GM19324 (cell line): ENCODE measurements around the gene FLNC.

Experiments used
- ATAC-seq: cut with Tn5 transposase; IDR thresholded peaks from one replicate; pipeline ENCODE4 v1.9.1; 2021; ENCODE audit warnings: mild to moderate bottlenecking, moderate library complexity; ENCODE audit not compliant: unreplicated experiment, low FRiP score

The FLNC gene, protein sequence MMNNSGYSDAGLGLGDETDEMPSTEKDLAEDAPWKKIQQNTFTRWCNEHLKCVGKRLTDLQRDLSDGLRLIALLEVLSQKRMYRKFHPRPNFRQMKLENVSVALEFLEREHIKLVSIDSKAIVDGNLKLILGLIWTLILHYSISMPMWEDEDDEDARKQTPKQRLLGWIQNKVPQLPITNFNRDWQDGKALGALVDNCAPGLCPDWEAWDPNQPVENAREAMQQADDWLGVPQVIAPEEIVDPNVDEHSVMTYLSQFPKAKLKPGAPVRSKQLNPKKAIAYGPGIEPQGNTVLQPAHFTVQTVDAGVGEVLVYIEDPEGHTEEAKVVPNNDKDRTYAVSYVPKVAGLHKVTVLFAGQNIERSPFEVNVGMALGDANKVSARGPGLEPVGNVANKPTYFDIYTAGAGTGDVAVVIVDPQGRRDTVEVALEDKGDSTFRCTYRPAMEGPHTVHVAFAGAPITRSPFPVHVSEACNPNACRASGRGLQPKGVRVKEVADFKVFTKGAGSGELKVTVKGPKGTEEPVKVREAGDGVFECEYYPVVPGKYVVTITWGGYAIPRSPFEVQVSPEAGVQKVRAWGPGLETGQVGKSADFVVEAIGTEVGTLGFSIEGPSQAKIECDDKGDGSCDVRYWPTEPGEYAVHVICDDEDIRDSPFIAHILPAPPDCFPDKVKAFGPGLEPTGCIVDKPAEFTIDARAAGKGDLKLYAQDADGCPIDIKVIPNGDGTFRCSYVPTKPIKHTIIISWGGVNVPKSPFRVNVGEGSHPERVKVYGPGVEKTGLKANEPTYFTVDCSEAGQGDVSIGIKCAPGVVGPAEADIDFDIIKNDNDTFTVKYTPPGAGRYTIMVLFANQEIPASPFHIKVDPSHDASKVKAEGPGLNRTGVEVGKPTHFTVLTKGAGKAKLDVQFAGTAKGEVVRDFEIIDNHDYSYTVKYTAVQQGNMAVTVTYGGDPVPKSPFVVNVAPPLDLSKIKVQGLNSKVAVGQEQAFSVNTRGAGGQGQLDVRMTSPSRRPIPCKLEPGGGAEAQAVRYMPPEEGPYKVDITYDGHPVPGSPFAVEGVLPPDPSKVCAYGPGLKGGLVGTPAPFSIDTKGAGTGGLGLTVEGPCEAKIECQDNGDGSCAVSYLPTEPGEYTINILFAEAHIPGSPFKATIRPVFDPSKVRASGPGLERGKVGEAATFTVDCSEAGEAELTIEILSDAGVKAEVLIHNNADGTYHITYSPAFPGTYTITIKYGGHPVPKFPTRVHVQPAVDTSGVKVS (N-terminal part only)

DNA sequence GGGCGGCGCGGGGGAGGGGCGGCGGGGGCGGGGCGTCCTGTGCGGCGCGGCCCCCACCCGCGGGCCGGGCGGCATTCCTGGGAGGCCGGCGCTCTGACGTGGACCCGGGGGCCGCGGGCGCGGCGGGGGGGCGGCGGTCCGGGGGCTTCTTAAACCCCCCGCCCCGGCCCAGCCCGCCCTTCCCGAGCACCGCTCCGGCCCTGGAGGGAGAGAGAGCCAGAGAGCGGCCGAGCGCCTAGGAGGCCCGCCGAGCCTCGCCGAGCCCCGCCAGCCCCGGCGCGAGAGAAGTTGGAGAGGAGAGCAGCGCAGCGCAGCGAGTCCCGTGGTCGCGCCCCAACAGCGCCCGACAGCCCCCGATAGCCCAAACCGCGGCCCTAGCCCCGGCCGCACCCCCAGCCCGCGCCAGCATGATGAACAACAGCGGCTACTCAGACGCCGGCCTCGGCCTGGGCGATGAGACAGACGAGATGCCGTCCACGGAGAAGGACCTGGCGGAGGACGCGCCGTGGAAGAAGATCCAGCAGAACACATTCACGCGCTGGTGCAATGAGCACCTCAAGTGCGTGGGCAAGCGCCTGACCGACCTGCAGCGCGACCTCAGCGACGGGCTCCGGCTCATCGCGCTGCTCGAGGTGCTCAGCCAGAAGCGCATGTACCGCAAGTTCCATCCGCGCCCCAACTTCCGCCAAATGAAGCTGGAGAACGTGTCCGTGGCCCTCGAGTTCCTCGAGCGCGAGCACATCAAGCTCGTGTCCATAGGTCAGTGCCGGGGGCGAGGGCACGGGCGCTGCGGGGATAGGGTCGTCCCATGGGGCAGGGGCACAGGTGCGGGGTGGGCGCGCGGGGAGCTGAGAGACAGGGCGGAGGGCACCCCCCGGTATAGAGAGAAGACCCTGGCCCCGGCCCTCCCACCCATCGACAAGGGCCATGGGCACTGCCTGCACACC is at the start of gene FLNC:
FLNC (plus strand) TSS at position 176 of the 947 bp plus-strand sequence; CDS start at position 408, 232 bp downstream.
- ATAC-seq, result no peak

DNA sequence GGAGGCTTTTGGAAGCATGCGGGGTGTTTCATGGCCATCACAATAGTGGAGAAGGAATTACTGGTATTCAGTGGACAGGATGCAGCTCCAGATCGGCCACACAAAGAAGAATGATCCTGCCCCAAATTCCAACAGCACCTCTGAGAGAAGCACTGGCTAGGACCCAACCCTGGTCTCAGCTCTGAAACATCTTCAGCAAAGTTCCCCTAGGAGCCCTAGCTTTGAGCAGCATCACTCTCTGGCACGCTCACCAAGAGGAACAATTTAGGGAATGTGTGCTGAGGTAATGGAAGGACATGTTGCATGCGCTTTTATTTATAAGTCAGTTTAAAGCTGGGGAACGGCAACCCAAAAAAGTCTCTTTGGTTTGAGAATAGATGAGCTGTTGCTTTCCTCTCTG is 49.1 kb upstream of the FLNC start:
- no peak for ATAC-seq

DNA sequence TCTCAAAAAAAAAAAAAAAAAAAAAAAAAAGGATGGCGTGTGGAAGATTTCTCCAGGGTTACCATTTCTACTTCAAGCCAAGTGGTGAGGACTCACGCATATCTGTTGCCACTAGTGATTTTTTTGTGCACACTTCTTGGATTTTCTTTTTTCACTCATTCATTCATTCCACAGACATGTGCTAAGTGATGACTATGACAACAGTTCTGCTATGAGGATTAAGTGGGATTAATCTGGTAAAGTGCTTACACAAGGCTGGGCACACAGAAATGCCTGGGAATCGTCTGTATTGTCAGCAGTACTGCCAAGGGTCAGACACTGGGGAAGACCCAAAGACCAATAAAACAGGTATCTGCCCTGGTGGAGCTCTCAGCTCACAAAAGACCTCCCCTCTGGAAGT is 48.4 kb upstream of the FLNC start:
- no peak for ATAC-seq

DNA sequence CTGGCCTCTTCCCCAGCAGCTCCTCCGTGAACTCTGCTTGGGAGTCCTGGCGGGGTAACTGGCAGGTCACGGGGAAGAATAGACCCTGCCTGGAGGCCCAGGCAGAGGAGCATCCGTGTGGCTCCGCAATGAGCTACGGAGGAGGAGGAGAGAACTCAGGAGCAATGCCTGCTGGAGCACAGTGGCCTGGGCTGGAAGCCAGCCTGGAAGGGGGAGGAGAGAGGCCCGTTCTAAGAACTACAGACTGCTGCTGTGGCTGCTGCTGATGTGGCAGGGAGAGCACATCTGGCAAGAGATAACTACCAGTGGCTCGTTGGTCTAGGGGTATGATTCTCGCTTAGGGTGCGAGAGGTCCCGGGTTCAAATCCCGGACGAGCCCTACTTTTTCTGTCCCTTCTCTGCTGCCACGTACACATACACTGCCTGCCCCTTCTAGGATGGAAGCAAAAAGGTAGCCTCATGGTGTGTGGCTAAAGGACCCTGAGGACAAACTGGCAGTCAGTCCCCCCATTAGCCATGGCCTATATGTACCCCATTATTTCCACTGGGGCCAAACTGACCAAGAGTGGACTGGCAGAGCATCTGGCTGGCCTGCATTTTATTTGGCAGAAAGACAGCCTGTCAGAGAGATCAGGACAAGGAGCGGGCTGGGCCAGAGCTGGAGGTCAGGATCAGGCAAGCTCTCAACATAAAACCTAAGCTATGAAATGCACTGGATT is 46.9 kb upstream of the FLNC start:
- ATAC-seq, result no peak

DNA sequence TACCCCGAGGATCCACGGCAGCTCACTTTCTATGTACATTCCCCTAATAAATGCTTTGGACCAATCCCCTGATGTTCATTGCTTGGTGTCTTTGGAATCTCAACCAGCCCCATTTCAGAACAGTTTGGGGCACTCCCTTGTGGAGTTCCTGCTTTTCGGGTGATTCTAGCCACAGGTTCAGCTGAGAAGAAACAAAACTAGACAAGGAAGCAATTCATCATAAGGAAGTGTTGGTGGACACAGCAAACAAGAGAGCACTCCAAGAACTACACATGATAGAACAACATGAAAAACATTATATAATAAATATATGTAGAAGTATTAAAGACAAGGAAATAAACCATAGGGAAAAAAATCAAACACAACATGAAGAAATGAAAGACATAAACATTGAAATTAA is 44.5 kb upstream of the FLNC start:
- no peak for ATAC-seq

DNA sequence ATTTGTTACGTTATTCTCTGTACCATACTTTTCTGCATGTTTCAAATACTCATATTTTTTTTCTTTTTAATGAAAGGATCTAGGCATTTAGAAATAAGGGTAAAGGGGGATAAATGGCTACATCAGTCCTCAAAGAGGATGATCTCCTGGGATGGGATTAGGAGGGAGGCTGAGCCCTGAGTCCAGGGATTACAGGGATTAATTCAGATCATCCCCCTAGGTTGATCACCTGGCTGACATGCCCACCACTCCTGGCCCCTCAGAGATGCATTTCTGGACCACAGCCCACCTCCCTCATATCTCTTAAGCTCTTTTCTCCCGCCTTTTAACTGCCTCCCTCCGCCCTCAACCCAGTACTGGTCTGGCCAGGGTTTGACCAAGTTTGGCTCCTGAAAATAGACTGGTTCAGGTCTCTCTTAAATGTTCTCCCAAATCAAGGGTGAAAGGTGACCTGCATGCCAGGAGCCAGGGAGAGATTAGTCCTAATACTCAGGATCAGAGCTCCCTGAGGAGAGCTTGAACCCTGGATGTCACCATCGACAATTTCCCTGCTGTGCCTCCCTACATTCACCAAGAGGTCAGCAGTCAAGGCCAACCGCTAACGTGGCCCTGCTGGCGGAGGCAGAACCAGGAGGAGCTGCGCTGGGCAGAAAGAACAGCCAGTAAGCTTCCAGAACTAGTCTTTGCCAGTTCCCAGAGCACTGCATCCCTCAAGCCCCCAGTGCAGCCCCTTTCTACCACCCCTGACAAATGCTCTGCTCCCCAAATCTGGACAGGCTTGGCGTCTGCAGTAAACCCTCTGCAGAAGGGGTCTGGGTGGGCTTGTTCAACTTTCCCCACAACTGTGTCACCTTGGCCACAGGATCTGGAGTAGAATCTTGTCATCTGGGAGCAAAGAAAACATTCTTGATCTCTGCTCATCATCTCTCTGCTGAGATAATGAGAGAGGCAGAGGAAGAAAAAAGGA is 41.5 kb upstream of the FLNC start:
- ATAC-seq, result no peak

DNA sequence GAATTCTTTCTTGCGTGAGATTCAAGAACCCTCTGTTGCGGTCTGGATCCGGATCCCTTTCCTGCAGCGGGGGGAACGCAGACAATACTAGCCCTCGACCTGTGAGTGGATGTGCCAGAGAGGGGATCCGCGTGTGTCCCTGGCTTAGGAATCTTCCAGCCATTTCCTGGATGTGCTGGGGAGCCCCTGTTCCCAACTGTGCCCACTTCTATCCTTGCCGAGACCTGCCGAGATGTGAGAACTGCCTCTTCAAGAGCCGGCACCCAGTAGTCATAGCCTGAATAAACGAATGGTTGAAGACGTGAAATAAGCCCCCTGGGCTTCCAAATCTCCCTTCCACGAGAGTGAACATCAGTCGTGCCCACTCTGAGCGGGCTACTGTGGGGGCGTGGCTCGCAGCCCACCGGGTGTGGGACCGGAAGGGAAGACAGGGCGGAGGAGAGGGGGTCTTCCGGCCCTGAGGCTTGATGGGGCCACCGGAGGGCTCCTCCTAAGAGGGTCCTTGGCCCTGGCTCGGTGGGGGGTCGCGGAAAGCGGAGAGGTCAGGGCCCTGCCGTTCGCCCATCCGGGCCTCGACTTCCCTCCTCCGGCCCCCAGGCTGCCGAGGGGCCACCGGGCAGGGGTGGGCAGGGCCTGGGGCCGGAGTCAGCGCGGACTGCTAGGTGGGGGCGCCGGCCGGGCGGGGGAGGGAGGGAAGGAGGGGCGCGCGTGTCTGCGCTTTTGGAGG is 39.7 kb upstream of the FLNC start:
- peak; percentile 19 for ATAC-seq

DNA sequence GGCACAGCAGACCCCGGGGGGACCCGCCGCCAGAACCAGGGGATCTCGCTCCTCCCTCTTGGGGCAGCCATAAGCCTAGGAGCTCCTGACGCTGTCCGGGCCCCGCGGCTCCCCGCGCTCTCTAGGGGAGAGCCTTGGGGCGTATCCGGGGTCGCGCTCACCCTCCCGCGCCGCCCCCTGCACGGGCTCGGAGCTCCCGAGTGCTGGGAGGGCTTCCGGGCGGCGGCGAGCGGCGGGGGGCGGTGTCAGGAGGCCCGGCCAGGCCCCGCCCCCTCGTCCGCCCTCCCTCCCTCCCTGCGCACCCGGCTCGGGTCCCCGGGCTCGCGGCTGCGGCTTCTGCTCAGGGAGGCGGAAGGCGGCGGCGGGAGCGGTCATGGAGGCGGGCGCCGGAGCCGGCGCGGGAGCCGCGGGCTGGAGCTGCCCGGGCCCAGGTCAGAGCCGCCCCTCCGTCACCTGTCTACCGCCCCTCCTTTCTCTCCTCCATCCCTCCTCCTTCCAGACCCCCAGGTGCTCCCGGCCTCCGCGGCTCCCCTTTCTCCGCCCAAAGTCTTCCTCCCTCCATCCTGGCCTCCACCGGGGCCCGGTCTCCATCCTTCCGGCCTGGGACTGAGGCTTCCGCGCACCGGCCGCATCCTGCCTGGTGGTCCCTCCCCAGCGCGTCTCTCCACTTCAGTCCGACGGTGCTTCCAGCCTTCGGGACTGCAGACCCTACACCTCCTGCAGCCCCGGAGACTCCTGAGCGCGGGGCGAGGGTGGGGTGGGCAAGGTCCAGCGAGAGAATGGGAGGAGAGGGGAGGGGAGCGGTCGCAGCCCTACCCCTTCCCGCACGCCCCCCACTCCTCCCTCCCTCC is 38.9 kb upstream of the FLNC start, which contains the start of gene CCDC136:
CCDC136 (plus strand) TSS at position 848 of the 851 bp plus-strand sequence. CDS start 444 bp downstream, outside the sequence.
- peak; percentile 73 for ATAC-seq

DNA sequence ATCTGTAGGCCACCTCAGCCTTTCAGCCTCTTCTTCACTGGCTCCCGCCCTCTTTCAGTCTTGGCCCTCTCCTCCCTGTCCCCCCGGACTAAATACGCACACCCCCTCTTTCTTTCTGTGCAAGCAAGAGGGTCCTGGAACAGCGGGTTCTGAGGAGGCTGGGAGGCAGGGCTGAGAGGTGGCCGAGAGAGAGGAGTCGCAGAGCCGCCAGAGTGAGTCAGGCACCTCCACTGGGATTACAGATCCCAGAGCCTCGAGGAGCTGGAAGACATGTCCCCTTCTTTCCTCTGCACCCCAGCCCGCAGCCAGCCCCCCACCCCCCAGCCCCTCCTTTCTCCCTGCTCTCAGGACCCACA is 38.3 kb upstream of the FLNC start:
- no peak for ATAC-seq

DNA sequence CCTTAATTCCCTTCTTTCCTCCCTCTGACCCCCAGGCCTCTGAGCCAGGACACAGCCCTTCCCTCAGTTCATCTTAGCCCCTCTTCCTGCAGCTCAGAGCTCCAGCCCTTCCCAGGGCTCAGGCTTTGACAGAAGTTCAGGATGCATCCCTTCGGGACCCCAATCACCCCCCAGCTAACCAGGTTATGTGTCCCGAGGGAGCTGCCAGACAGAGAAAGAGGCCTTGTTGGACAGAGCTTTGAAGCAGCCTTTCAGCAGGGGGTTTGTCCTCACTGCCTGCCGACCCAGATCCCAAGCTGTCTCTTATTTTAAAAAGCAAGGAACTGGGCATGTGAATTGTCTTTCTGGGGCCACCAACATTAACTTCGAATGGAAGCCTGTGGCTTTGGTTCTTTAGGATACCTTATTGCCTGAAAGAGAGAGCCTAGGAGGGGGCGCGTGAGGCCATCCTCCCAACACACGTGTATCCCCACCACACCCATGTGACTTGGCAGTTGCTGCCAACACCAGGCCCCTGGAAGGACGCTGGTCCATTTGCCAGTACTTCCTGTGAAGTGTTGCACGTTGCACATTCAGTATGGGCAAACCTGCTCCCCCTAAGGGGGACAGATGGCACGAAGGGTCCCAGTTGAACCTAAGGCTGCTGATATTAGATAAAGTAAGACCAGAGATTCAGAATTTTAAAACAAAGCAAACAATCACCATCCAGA is 37.6 kb upstream of the FLNC start:
- no peak for ATAC-seq

DNA sequence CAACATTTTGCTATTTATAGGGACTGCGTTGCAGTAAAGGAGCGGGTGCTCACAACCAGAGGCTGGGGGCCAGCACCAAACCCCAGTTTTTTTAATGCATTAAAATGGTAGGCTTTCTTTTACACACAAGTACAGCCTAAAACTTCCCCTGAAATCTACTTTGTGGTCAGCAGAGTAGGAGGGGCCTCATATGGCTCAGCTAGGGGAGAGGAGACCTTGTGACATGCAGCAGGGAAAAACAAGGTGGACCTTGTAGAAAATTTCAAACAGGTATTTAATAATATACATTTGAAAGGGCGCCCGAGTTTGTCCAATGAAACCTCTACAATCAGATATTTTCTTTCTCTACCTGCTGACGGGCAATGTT is 37.0 kb upstream of the FLNC start:
- ATAC-seq, result no peak

DNA sequence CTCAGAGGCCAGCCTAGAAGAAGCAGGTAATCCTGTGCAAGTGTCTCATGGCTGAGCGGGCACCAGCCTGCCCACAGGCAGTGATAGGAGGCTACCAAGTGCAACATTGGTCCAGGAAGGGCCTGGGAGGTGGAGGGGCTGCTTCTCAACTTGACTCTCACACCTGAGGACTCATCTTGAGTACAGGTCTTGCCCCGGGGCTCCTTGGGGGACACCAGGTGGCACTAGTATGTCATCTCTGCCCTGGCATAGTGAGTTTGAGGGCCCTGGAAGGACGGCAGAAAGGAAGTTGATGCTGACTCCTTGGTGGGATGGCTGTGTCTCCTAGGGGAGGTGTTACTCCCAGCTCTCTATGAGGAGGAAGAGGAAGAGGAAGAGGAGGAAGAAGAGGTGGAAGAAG is 36.2 kb upstream of the FLNC start:
- ATAC-seq, result no peak

DNA sequence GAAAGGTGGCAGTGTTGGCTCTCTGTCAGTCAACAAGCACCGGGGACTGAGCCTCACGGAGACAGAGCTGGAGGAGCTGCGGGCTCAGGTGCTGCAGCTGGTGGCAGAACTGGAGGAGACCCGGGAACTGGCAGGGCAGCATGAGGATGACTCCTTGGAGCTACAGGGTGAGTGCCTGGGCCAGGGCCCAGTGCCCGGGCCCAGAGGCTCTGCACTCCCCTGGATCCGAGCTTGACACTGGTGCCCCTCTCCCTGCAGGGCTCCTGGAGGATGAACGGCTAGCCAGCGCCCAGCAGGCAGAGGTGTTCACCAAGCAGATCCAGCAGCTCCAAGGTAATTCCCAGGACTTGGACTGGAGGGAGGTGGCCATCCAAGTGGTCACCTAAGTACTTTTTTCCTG is 35.8 kb upstream of the FLNC start:
- ATAC-seq, result no peak

DNA sequence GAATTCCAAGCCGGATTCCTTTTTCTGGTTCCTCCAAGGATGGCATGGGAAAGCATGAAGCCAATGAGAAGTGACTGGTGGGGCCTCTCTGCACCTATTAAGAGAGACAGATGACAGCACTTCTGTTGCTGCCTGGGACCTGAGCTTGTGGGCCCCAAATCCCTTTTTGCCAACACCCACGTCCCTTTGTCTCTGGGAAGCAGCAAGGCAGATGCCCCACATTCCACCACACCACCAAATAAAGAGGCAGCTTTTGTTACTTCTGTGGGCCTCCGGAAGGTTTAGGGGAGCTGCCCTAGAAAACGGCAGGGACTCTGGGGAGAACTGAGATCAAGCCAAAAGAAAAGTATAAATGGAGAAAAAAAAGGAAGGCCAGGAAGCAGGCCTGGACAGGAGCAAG is 35.1 kb upstream of the FLNC start:
- ATAC-seq, result no peak

DNA sequence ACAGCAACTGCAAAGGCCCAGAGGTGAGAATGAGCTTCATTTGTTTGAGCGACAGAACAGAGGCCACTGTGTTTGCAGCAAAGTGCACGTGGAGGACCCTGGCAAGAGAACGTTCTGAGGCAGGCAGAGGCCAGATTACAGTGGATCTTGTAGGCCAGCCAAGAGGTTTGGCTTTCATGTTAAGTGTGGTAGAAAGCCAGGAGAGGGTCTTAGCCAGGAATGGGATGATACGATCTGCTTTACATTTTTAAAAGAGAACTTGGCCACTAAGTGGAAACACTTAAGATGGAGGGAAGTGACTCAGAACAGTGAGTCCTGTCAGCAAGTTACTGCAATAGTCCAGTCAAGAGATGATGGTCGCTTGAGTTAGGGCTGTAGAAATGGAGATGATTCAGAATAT is 33.9 kb upstream of the FLNC start:
- ATAC-seq, result no peak

DNA sequence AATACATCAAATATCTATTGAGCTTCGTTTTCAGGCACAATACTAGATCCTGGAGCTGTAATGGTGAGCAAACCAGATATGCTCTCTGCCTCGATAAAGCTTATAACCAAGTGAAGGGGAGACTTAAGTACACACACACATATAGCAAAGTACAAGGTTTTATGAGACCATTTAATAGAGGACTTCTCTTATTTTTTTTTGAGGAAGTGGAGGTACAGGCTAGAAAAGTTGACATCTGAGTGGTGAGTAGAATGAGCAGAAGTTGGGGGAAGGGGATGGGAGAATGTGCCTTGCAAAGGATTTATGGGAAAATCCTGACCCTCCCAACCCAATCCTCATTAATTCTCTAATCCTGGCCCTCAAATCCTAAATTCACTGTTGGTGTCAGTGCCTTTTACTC is 30.8 kb upstream of the FLNC start:
- no peak for ATAC-seq
